Right lobe of liver (tissue), 6 donors: ENCODE results near the gene PEX5. TPM values are rescaled to one million over a fixed set of nuclear protein-coding genes. Genes with fewer than 3 reads are reported as not detected.

Experiments used
- ATAC-seq, 4 donors: fragments of 200-7000 bp; cut with Tn5 transposase; one replicate each; pipeline ENCODE4 v1.9.1; 2020; ENCODE audit warnings: mild to moderate bottlenecking in 4 of 4, moderate library complexity in 4 of 4
- DNase-seq, 3 donors: peaks; one replicate each; pipeline ENCODE4 v3.0.0-alpha.2; 2020
- H3K27ac ChIP-seq, 3 donors: fragments of 200-600 bp; one replicate each; pipeline ENCODE4 v1.8.0; 2022
- H3K27me3 ChIP-seq, 2 donors: fragments of 200-600 bp; one replicate each; pipeline ENCODE4 v1.8.0; 2022
- H3K36me3 ChIP-seq, 4 donors: fragments of 200-600 bp; sonication (generic) in 1 of 4; one replicate each; pipeline versions ENCODE4 v1.5.1 to v1.8.0; 2017 to 2022; ENCODE audit warnings: control low read depth in 1 of 4
- H3K4me1 ChIP-seq, 4 donors: fragments of 200-600 bp; sonication (generic) in 1 of 4; one replicate each; pipeline versions ENCODE4 v1.5.1 to v1.8.0; 2017 to 2022; ENCODE audit warnings: control low read depth in 1 of 4
- H3K4me3 ChIP-seq, 3 donors: fragments of 200-600 bp; one replicate each; pipeline ENCODE4 v1.8.0; 2022
- H3K9me3 ChIP-seq, 4 donors: fragments of 200-600 bp; sonication (generic) in 1 of 4; one replicate each; pipeline versions ENCODE4 v1.5.1 to v1.8.0; 2017 to 2022; ENCODE audit warnings: control low read depth in 1 of 4
- CTCF ChIP-seq, 4 donors: fragments of 200-600 bp in 3 of 4; fragments of 450-650 bp in 1 of 4; IDR thresholded peaks; one replicate each; pipeline versions ENCODE4 v1.5.1 to v1.8.0; 2016 to 2022; ENCODE audit warnings: antibody characterized with exemption in 4 of 4, mild to moderate bottlenecking in 2 of 4
- POLR2A ChIP-seq: fragments of 450-650 bp; IDR thresholded peaks from one replicate; pipeline ENCODE4 v1.6.1; 2017; ENCODE audit warnings: antibody characterized with exemption, mild to moderate bottlenecking
- WGBS: methylation state at CpG from one replicate; pipeline ENCODE4 v1.1.6; 2018; ENCODE audit warnings: low coverage, low lambda C conversion rate; ENCODE audit not compliant: insufficient coverage; ENCODE audit errors: missing lambda C conversion rate; 5-methylcytosine and 5-hydroxymethylcytosine counted together
- intact Hi-C, 2 donors: fragments of 100-400 bp; cut with DNase I; formaldehyde crosslinking; loops; one replicate each; pipeline versions ENCODE4 v1.11.2 to v1.14.1; 2022
- total RNA-seq, 6 experiments: library from RNA; depleted of rRNA in 2 of 6; stranded (reverse); fragments of >200 nt in 2 of 6; fragmentation: NEBNext Ultra II Directional in 3 of 6; extraction: Animal tissue kit (Norgen Biotek cat#: 25700) in 3 of 6; gene quantifications; one replicate each; pipeline versions ENCODE4 v1.1.0 to v1.2.4, GENCODE V29; 2016 to 2023
- donor health status: DM: no; HTN: yes; CAD: no.
- donor health status: DM: no; HTN: no; CAD: no.
- donor health status: DM: no; HTN: no; CAD: no.
- donor health status: DM: no; HTN: yes; CAD: no.
- donor health status: DM: no; HTN: yes; CAD: no.

The PEX5 gene
- total RNA-seq, 6 experiments from 2014 or later, result 28.7 to 43.9 (median 36.2) TPM

- intact Hi-C loops, result no loop called here
- Histone ChIP-seq H3K4me3 (no peak overlapping the region), H3K27me3 (no peaks in the 10 kb centered on the region), H3K9me3 (no peaks in the 10 kb centered on the region), H3K27ac (no peak overlapping the region), H3K4me1 (peaks cover 0 to 52% (median 4%) of the 10 kb centered on the region in 4 donors), H3K36me3 (peaks cover 0 to 38% (median 6%) of the 10 kb centered on the region in 4 donors)
- TF ChIP-seq POLR2A (no peak), CTCF (IDR thresholded peaks at IDR 0.05) (no peak)
- DNase-seq, result peak in 1 of 3 donors; percentile 44
- 76% methylated on average over 4 of the region's 7 CpGs for WGBS
- ATAC-seq, result peak in 2 of 4 donors; percentile 15 to 35
Measured at GRCh38 chr12:7146906-7147305, 42.6 kb upstream of the PEX5 start.

- Histone ChIP-seq H3K36me3 (peaks cover 0 to 43% (median 6%) of the 10 kb centered on the region in 4 donors), H3K27me3 (no peaks in the 10 kb centered on the region), H3K4me1 (peaks cover 0 to 55% (median 18%) of the 10 kb centered on the region in 4 donors), H3K4me3 (no peak overlapping the region), H3K9me3 (no peaks in the 10 kb centered on the region), H3K27ac (no peak overlapping the region)
- ATAC-seq, result no peak
- TF ChIP-seq POLR2A (no peak), CTCF (IDR thresholded peaks at IDR 0.05) (no peak)
- 82% methylated on average over 4 of the region's 12 CpGs for WGBS
- peak in 1 of 3 donors; percentile 41 for DNase-seq
- intact Hi-C loops, result no loop called here
Measured at GRCh38 chr12:7150356-7150755, 39.1 kb upstream of the PEX5 start.

GRCh38 chr12:7150841-7151240, 38.6 kb upstream of the PEX5 start:
- no peaks in the 10 kb centered on the region for H3K27me3 ChIP-seq
- H3K4me3 ChIP-seq, result no peak overlapping the region
- no peak for ATAC-seq
- H3K4me1 ChIP-seq, result peaks cover 0 to 59% (median 19%) of the 10 kb centered on the region in 4 donors
- peaks cover 0 to 40% (median 6%) of the 10 kb centered on the region in 4 donors for H3K36me3 ChIP-seq
- intact Hi-C loops, result no loop called here
- peak overlapping the region in 1 of 3 donors; percentile 74 for H3K27ac ChIP-seq
- DNase-seq, result no peak
- no CpG with 5 or more reads among the region's 6 CpGs for WGBS
- no peaks in the 10 kb centered on the region for H3K9me3 ChIP-seq
- no peak for TF ChIP-seq CTCF (IDR thresholded peaks at IDR 0.05)
- TF ChIP-seq POLR2A, result no peak

- peak; percentile 10 to 54 (median 34) for ATAC-seq
Measured at GRCh38 chr12:7151532-7151931, 38.0 kb upstream of the PEX5 start.

More at GRCh38 chr12:7151532-7151931, 38.0 kb upstream of the PEX5 start:
- peaks cover 0 to 33% (median 6%) of the 10 kb centered on the region in 4 donors for H3K36me3 ChIP-seq
- H3K27me3 ChIP-seq, result no peaks in the 10 kb centered on the region
- WGBS, result 20% methylated on average over 6 of the region's 6 CpGs
- no peaks in the 10 kb centered on the region for H3K9me3 ChIP-seq
- no peak for TF ChIP-seq POLR2A
- no peak for TF ChIP-seq CTCF (IDR thresholded peaks at IDR 0.05)
- peaks cover 0 to 63% (median 18%) of the 10 kb centered on the region in 4 donors for H3K4me1 ChIP-seq
- intact Hi-C loops, result no loop called here
- DNase-seq, result peak; percentile 75 to 81 (median 78)
- H3K4me3 ChIP-seq, result no peak overlapping the region
- peak overlapping the region in 2 of 3 donors; percentile 42 to 74 for H3K27ac ChIP-seq
